AG04450 (cell line): ENCODE measurements around the gene PGAP6. TPM values are rescaled to one million over a fixed set of nuclear protein-coding genes. Genes with fewer than 3 reads are reported as not detected.

Experiments
- CTCF ChIA-PET: fragments of 300-600, 350-600 bp; formaldehyde crosslinking; extraction: SDS; loops from one replicate; lab custom pipeline; 2022; ENCODE audit warnings: antibody characterized with exemption, inconsistent platforms; lab: Charles Lee
- POLR2A ChIA-PET: fragments of 350-600 bp; formaldehyde crosslinking; extraction: SDS; loops from one replicate; lab custom pipeline; 2021; ENCODE audit warnings: antibody characterized with exemption, inconsistent platforms; lab: Yijun Ruan, JAX
- DNase-seq: peaks from one replicate; pipeline ENCODE4 v3.0.0-alpha.2; 2011; ENCODE audit warnings: low read depth, low spot score
- H3K27ac ChIP-seq: one replicate; pipeline ENCODE4 v1.5.1; 2012; ENCODE audit warnings: low read depth, low read length, control low read depth
- H3K27me3 ChIP-seq: one replicate; pipeline ENCODE4 v1.6.0; 2012; ENCODE audit warnings: low read length; ENCODE audit not compliant: control insufficient read depth, insufficient read depth
- H3K4me3 ChIP-seq: 2 replicates; pipeline ENCODE4 v1.5.1; 2011; ENCODE audit warnings: mild to moderate bottlenecking, low read depth, low read length, control low read depth
- H3K9me3 ChIP-seq: 2 replicates; pipeline ENCODE4 v1.5.1; 2012; ENCODE audit warnings: low read length; ENCODE audit not compliant: control insufficient read depth, insufficient read depth
- polyA plus RNA-seq: library from polyadenylated mRNA; depleted of rRNA; stranded (reverse); fragments of >200 nt; gene quantifications from 2 replicates; pipeline ENCODE4 v1.2.3, GENCODE V29; 2011
- TF ChIP-seq, protein P1 (sequence below): IDR thresholded peaks from 2 replicates; pipeline ENCODE4 v1.5.1; 2011; ENCODE audit warnings: low read depth, low read length, control low read depth, inconsistent platforms

The PGAP6 gene
- polyA plus RNA-seq, 1 experiment = 40.8 TPM

DNA sequence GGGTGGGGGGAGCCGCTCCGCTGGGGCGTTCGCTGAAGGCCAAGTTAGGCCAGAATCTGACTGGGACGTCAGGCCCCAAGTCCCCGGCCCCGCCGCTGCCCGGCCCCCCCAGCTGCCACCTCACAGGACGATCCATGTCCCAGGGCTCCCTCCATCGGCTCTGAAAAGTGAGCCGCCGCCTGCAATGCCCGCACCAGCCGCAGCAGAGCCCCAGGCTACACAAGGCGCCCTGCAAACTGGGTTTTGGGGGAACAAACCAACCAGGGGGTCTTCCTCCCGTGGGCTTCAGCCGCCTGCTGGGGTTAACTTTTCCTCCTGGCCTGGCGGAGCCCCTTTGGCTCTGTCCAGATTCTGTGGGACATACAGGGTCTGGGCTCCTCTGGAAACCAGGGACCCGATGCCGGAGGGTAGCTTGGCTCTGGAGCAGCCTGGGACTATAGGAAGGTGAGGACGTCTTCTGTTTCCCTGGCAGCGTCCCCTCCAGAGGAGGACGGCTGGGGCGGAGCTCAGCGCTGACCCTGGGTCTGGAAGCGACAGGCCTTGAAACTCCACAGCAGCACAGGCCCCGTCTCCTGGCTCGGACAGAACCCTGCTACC, 16.1 kb upstream of the PGAP6 start:
- Histone ChIP-seq H3K4me3 (peak overlapping the region; percentile 21; the same call in 1 of the 2 replicates), H3K27me3 (no peaks in the 10 kb centered on the region), H3K9me3 (no peaks in the 10 kb centered on the region; the same call in 1 of the 2 replicates), H3K27ac (peak overlapping the region; percentile 47)
- TF ChIP-seq, protein P1, sequence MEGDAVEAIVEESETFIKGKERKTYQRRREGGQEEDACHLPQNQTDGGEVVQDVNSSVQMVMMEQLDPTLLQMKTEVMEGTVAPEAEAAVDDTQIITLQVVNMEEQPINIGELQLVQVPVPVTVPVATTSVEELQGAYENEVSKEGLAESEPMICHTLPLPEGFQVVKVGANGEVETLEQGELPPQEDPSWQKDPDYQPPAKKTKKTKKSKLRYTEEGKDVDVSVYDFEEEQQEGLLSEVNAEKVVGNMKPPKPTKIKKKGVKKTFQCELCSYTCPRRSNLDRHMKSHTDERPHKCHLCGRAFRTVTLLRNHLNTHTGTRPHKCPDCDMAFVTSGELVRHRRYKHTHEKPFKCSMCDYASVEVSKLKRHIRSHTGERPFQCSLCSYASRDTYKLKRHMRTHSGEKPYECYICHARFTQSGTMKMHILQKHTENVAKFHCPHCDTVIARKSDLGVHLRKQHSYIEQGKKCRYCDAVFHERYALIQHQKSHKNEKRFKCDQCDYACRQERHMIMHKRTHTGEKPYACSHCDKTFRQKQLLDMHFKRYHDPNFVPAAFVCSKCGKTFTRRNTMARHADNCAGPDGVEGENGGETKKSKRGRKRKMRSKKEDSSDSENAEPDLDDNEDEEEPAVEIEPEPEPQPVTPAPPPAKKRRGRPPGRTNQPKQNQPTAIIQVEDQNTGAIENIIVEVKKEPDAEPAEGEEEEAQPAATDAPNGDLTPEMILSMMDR = peak; percentile 42
- ChIA-PET CTCF (no interaction called here), POLR2A (interaction anchor here (0.6 to 0.7 kb wide), 2 partner anchors 11 to 76 kb away, joined by 3 to 4 read pairs; no protein-coding TSS in a partner anchor)
- no peak for DNase-seq

DNA sequence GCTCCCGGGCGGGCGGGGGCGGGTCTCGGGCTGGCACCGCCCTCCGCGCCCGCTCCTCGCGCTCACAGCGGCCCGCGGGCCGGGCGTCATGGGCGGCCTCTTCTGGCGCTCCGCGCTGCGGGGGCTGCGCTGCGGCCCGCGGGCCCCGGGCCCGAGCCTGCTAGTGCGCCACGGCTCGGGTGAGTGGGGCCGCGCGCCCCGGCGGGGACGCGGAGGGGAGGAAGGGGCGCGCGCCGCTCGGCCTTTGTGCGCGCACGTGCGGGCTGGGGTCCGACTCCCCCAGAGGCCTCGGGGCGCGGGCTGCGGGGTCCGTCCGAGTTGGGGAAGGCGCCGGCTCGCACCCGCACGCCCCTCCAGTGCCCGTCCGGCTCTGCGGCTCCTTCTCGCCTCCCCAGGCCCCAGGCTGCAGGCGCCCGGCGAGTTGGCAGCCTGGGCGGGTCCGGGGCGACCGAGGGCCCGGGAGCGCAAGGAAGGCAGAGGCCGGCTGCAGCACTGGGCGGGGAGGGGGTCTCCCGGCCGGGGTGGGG, 15.4 kb upstream of the PGAP6 start, which contains the start of gene NME4:
Gene NME4 (plus strand): TSS at position 65 of the 527 bp plus-strand sequence. CDS start 24 bp downstream, at position 89.
- ChIA-PET CTCF (no interaction called here), POLR2A (interaction anchor here (0.6 kb wide), 1 partner anchor 77 kb away, joined by 3 read pairs; no protein-coding TSS in a partner anchor)
- TF ChIP-seq, protein P1 = no peak
- Histone ChIP-seq H3K27me3 (no peaks in the 10 kb centered on the region), H3K4me3 (peak within 1 kb of the TSS; percentile 64), H3K9me3 (peaks cover under 1% of the 10 kb centered on the region), H3K27ac (peak within 1 kb of the TSS; percentile 47)
- no peak for DNase-seq

DNA sequence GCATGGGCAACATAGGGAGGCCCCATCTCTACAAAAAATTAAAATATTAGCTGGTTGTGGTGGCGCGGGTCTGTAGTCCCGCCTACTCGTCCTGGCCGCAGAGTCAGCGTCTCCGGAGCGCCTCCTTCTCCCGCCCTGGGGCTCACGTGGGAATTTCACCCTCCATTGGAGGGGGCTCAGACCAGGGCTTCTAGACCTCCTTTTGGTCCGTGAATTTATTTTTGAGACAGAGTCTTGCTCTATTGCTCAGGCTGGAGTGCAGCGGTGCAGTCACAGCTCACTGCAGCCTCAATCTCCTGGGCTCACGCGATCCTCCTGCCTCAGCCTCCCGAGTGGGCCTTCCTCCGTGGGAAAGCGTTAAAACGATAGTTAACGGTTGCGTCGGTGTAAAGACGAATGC, 14.8 kb upstream of the PGAP6 start:
- TF ChIP-seq, protein P1 = no peak
- Histone ChIP-seq H3K9me3 (peaks cover 7% of the 10 kb centered on the region), H3K27me3 (no peaks in the 10 kb centered on the region), H3K27ac (no peak overlapping the region), H3K4me3 (peak overlapping the region; percentile 64)
- CTCF ChIA-PET = no interaction called here
- POLR2A ChIA-PET = no interaction called here
- DNase-seq = no peak

DNA sequence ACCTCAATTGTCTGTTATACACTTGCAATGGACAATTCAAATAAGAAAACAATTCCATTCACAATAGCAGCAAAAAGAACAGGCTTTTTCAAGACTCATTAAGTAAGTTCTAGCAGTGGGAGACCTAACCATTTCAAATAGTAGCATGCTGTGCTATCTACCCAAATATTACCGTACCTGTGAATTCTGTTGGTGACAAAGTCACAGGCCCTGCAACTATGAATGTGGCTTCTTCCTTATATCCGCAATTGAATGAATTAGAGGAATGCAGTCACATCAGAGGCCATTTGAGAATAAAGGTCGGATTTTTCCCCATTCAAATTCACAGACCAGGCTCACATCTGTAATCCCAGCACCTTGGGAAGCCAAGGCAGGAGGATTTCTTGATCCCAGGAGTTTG, 14.4 kb upstream of the PGAP6 start:
- CTCF ChIA-PET = no interaction called here
- no peak for DNase-seq
- Histone ChIP-seq H3K27ac (no peak overlapping the region), H3K4me3 (peak overlapping the region; percentile 64), H3K9me3 (peaks cover 7% of the 10 kb centered on the region), H3K27me3 (no peaks in the 10 kb centered on the region)
- POLR2A ChIA-PET = no interaction called here
- TF ChIP-seq, protein P1 = no peak

DNA sequence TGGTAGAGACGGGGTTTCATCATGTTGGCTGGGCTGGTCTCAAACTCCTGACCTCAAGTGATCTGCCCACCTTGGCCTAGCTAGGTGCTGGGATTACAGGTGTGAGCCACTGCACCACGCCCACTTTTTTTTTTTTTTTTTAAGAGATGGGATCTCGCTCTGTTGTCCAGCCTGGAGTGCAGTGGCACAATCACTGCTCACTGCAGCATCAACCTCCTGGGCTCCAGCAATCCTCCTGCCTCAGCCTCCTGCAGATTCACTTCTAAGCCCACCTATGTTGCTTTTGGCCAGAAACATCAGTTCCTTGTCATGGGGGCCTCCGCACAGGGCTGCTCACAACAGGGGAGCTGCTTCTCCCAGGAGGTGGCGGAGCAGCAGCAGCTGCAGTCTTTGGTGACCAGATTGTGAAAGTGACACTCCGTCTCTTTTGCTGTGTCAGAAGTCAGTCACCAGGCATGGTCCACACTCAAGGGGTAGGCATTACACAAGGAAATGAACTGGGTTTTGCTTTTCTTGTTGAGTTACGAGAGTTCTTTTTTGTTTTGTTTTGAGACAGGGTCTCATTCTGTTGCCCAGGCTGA, 10.8 kb upstream of the PGAP6 start:
- H3K9me3 ChIP-seq = peaks cover 7% of the 10 kb centered on the region
- no peak for DNase-seq
- H3K27me3 ChIP-seq = no peaks in the 10 kb centered on the region
- no peak overlapping the region for H3K27ac ChIP-seq
- no peak overlapping the region for H3K4me3 ChIP-seq
- POLR2A ChIA-PET = no interaction called here
- CTCF ChIA-PET = no interaction called here
- TF ChIP-seq, protein P1 = no peak
